ENCODE measurements around the gene SETBP1. TPM values are rescaled to one million over a fixed set of nuclear protein-coding genes. Genes with fewer than 3 reads are reported as not detected.

SETBP1 gene
- total and polyA plus RNA-seq, 9 of the 15 experiments (the other 6 are each of a cell fraction or from before 2014, with no cell fraction given) = under 0.01 to 0.13 (median 0.04) TPM

- no peak for TF ChIP-seq ZNF511 (CRISPR knock-in tag; IDR thresholded peaks at IDR 0.05)
- no peak for TF ChIP-seq SRSF3 (IDR thresholded peaks at IDR 0.05; ENCODE audit: insufficient read depth, low read length)
- no peak for TF ChIP-seq E2F8 (IDR thresholded peaks at IDR 0.05; ENCODE audit: low read depth, partially characterized antibody)
- TF ChIP-seq BMI1 (IDR thresholded peaks at IDR 0.05; ENCODE audit: low read length) = no peak
Measured at GRCh38 chr18:44961288-44961995, 280.8 kb downstream of the SETBP1 start (continued).

GRCh38 chr18:44967599-44967998 lies 286.9 kb downstream of the SETBP1 start:
- Histone ChIP-seq H3K9ac (ENCODE audit: insufficient read depth in 1 of 2, low read depth in 2 of 2, low read length in 2 of 2) (no peak overlapping the region), H3K27ac (ENCODE audit: extremely low read depth, low read depth, low read length) (no peak overlapping the region), H4K20me1 (replicated peaks; ENCODE audit: control insufficient read depth, insufficient read depth, low read length) (no peaks in the 10 kb centered on the region), H3K4me3 (no peak overlapping the region), H3K79me2 (ENCODE audit: control insufficient read depth, insufficient read depth, low read length) (no peaks in the 10 kb centered on the region), H3K36me3 (ENCODE audit: control insufficient read depth, insufficient read depth, low read length) (no peaks in the 10 kb centered on the region), H3K4me1 (replicated peaks in 1 of 2; ENCODE audit: control insufficient read depth in 2 of 2, insufficient read depth in 2 of 2, low read length in 2 of 2) (no peaks in the 10 kb centered on the region), H3K4me2 (ENCODE audit: insufficient read depth, low read length) (no peak overlapping the region), H3K9me3 (replicated peaks; ENCODE audit: control insufficient read depth, insufficient read depth, low read depth, low read length) (no peaks in the 10 kb centered on the region), H3K27me3 (ENCODE audit: control insufficient read depth in 2 of 2, insufficient read depth in 2 of 2, low read length in 2 of 2) (no peaks in the 10 kb centered on the region), H3K9me1 (ENCODE audit: control insufficient read depth, insufficient read depth, low read length) (no peaks in the 10 kb centered on the region), H2AFZ (ENCODE audit: low read depth, low read length) (no peak overlapping the region)
- intact Hi-C loops (cut with micrococcal nuclease) = no loop called here
- in situ Hi-C loops (cut with MboI) = no loop called here
- no TSS peak for BruUV-seq (replicated peaks)
- DNase-seq (ENCODE audit: extremely low read depth in 1 of 4, low spot score in 3 of 4) (no peak), ATAC-seq (no peak), FAIRE-seq (no peak)
- 0% methylated on average over 1 of the region's 1 CpG for WGBS (ENCODE audit: insufficient coverage, low coverage, missing lambda C conversion rate)
- ChIA-PET POLR2A (no interaction called here), CTCF (ENCODE audit: low intra/inter-chr PET ratio) (no interaction called here)
- TF ChIP-seq CREB3 (tag; conservative IDR thresholded peaks at IDR 0.05; ENCODE audit: low read depth) = no peak
- TF ChIP-seq BDP1 (IDR thresholded peaks at IDR 0.05; ENCODE audit: insufficient read depth, insufficient read length) = no peak
- no peak for TF ChIP-seq DNMT1 (IDR thresholded peaks at IDR 0.05)
- no peak for TF ChIP-seq RB1 (IDR thresholded peaks at IDR 0.05; ENCODE audit: low read depth)
- no peak for TF ChIP-seq GATAD2B (IDR thresholded peaks at IDR 0.05; ENCODE audit: borderline replicate concordance)
- TF ChIP-seq ZNF175 (CRISPR knock-in tag; IDR thresholded peaks at IDR 0.05; ENCODE audit: low read depth) = no peak
- TF ChIP-seq AFF1 (IDR thresholded peaks at IDR 0.05; ENCODE audit: low read depth in 1 of 2, partially characterized antibody in 2 of 2) = no peak
